ENCODE data around the gene DUSP21. TPM values are rescaled to one million over a fixed set of nuclear protein-coding genes. Genes with fewer than 3 reads are reported as not detected.

The DUSP21 gene
- not detected in 2 replicates for total RNA-seq

DNA sequence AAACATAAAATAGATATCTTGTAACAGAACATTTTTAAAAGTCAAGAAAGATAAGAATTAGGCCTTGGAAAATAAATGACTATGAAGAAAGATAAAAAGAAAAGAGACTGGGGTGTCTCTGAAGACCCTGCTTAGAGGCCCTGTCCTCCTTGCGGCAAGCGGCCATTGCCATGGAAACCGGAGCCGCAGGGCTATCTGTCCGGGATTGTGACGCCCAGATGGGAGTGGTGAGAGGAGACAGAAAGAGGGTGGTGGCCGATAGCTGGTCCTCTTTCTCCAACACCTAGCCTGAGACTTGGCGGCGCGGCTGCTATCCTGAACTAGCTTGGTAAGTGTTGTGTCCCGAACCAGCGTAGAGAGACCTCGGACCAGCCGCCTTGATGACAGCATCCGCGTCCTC lies at the start of gene DUSP21:
Gene DUSP21, plus strand, starts transcription at position 269 of the 400 bp plus-strand sequence. Its CDS starts 112 bp downstream, at position 381.

DNA sequence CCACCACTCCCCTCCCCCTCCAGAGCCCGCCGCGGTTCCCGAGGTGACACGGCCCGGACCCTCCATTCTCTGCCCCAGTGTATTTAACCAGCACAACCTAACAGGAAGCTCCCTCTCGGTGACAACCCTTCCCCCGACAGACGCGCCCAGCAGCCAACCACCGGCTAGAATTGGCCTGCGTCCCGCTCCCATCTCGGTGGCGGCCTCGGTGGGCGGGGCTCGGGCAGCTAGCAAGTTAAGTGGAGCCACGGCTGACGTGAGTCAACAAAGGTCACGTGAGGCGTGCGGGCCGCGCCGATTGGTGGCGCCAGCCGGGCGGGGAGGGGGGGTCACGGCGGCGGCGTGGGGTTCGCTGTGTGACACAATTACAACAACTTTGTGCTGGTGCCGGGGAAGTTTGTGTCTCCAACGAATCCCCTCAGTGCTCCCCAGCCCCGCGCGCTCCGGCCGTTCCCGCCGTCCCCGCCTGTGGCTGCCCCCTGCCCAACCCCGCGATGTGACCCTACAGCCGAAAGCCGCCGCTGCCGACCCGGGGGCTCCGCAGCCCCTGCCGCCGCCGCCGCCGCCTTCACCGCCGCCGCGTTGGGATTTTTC lies 29.1 kb downstream of the DUSP21 start, which contains the start of gene KDM6A:
Gene KDM6A, plus strand, starts transcription at position 368 of the 594 bp plus-strand sequence. CDS start 364 bp downstream, outside the sequence.

Other genes starting within 250 kb of the DUSP21 start
- gene KDM6A, start 29.2 kb downstream of the DUSP21 start, total RNA-seq: 11.1 and 14.4 TPM in 2 replicates